ENCODE results near the gene HSD17B14.
"Not testable (repeated sequence)": the region's sequence is repeated elsewhere in the genome, so short reads cannot be mapped to it uniquely, and the experiment has no call there.

HSD17B14 gene

DNA sequence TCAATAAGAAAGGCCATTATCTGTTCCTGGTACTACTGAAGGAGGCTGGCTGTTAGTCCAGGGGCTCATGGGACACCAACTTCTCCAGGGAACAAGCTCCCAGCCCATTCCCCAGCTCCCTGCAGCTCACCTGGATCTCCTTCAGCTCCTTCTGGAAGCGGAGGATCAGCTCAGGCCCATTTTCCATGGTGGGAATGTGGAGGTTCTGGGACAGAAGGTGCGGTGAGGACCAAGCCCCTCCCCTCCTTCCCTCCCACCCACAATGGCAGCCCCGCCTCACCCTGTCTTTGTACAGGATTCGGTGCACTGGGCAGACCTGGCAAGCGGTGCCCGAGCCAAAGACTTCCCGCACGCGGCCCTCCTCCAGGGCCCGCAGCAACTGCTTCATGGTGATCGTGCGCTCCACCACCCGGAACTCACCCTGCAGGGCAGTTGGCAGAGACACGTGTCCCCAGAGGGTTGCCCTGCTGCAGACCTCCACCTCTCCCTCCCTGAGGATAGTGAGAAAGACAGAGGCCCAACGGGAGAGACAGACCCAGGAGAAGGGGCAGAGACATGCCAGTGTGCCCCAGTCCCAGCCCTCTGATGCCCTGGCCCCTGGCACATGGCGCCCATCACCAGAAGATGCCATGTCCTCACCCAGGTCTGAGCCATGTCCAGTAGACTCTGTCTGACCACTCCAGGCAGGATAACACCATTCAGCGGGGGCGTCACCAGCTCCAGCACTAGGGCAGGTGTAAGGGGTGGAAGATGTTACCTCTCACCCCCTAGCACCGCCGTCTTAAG lies 39.8 kb downstream of the HSD17B14 start:
- no peak for DNase-seq (ENCODE audit: low read depth)

DNA sequence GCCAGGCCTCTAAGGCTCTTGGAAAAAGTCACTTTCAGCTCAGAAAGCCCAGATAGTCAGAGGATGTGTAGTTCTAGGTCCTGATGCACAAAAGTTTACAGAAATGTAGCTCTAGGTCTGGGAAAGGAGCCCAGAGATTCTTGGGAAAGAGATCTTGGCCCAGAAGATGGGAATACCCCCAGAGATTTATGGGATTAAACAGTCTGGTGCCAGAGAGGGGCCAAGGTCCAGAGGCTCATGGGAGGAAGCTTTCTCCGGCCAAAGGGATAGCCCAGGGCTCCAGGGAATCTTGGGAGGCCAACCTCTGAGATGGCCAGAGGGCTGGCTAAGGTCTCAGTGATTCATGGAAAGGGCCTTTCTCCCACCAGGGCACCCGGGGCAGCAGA lies 40.6 kb downstream of the HSD17B14 start:
- no peak for DNase-seq (ENCODE audit: low read depth)

DNA sequence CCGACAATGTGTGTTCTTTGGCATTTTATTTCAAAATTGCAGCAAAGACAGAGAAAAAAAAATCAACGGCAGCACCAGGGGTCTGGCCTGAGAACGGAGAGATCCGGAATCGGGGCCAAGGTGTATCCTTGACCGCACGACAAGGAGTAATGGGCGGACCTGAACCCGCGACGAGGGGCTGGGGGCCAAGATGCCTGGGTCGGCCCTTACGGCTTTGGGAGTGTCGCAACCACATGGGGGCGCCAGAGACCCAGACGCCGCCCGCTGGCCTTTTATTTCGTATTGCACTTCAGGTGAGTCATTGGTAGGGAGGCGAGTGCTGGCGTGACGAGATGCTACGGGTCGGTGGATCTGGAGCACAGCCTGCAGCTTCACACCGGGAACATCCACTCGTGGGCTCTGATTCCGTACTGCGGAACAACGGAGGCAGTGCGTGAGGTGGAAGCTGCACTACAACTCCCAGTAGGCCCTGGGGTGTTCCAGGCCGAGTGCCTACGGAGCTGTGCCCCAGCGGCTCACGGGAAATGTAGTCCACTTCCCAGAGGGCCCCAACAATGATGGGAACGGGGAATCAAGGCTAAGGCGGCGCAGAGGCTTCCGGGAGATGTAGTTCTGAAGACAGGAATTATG lies 41.1 kb downstream of the HSD17B14 start:
- peak; percentile 76 for DNase-seq (ENCODE audit: low read depth)

DNA sequence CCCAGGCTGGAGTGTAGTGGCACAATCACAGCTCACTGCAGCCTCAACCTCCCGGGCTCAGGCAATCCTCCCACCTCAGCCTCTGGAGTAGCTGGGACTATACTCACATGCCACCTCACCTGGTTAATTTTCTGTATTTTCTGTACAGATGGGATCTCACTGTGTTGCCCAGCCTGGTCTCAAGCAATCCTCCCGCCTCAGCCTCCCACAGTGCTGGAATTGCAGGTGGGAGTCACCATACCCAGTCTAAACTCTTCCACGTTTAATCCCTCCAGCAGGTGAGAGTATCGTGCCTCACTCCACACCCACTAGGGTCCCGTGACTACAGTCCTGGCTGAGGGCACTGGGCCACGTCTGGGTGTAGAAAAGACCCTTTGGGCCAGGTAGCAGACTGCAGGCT lies 42.0 kb downstream of the HSD17B14 start:
- DNase-seq (ENCODE audit: low read depth) = no peak

DNA sequence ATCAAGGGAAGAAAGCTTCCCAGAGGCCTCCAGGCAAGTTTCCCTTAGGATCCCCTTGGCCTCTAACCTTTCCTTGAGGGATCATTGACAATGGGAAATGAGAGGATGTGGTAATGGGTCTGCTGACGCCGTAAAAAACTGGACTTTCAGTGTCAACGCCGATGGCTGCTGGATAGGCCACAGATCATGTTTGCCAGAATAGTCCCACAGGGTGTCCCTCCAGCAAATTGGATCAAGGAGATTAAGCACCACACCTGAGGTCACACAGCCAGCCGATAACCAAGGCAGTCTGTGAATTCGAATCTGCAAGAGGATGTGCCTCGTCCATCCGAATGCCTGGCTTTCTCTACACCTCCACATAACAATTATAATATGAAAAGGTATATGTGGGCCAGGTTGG lies 43.0 kb downstream of the HSD17B14 start:
- no peak for DNase-seq (ENCODE audit: low read depth)

DNA sequence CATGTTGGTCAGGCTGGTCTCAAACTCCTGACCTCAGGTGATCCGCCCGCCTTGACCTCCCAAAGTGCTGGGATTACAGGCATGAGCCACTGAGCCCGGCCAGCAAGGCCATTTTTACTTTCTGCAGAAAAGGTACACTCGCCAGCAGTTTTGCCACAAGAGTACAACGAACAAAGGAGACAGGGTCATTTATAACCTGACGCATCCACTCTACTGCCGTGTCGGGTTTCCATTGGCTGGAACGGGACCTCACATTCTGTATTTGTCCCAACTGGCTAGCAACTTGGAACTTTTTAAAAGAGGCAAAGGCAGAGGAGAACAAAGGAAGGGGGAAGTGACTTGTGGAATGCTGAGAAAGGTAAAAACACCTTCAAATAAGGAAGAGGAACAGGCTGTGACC lies 49.0 kb downstream of the HSD17B14 start:
- DNase-seq (ENCODE audit: low read depth) = not testable (repeated sequence)

DNA sequence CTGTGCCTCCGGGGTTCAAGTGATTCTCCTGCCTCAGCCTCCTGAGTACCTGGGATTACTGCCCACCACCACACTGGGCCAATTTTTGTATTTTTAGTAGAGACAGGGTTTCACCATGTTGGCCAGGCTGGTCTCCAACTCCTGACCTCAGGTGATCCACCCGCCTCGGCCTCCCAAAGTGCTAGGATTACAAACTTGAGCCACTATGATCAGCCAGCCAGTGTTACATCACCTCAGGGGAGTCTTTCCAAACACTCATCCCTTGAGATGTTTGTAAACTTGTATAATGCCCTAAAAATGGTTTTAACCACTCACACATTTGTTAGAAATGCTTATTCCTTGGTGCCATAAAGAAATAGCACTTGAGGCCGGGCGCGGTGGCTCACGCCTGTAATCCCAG lies 49.9 kb downstream of the HSD17B14 start:
- not testable (repeated sequence) for DNase-seq (ENCODE audit: low read depth)

DNA sequence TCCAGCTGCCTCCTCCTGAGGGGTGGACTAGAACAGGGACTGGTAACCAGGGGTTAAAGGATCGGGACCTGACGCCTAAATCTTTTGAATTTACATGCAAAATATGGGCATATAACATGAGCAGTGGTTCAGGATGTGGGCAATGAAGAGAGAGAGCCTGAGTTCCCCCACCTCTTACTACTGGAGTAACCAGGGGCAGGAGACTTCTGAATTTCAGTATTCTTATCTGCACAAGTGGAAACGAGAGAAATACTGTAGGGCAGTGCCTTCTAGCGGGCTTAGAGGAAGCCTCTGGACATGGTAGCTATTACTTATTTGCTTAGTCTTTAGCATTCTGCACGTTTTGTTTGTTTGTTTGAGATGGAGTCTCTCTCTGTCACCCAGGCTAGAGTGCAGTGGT lies 51.8 kb downstream of the HSD17B14 start:
- no peak for DNase-seq (ENCODE audit: low read depth)

DNA sequence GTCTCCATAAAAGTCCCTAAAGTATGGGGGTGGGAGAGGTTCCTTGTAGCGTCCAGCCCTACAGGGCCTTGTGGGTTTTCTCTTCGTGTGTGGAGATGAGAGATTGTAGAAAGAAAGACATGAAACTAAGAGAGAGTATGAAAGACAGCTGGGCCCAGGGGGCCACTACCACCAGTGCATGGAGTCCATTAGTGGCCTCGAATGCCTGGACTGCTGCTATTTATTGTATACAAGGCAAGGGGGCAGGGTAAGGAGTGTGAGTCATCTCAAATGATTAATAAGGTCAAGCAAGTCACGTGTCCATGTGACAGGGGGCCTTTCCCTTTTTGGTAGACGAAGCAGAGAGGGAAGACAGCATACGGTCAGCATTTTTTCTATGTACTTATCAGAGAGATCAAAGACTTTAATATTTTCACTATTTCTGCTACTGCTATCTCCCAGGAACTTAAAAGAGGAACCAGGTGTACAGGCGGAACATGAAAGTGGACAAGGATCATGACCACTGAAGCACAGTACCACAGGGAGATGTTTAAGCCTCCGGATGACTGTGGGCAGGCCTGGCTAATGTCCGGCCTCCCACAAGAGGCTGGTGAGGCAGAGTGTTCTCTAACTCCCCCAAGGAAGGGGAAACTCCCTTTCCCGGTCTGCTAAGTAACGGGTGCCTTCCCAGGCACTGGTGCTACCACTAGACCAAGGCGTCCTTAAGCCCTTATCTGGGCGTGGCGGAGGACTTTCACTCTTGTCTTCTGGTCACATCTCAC lies 55.5 kb downstream of the HSD17B14 start:
- no peak for DNase-seq (ENCODE audit: low read depth)

DNA sequence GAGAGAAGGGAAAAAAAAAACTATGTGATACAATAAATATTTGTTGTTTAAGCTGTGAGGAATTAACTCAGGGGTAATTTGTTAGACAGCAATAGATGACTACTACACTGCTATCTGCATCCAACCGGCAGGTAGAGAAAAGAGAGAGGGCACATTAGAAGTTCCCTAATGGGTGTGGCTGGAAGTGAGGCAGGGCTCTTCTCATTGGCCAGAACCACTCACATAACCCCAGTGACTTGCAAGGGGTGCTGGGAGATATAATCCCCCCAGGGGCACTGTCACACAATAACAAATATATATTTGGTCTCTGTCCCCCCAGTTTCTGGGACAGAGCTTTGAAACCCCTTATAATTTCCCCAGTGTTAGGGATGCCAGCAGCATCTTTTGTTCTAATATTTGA lies 56.7 kb downstream of the HSD17B14 start:
- DNase-seq (ENCODE audit: low read depth) = no peak

DNA sequence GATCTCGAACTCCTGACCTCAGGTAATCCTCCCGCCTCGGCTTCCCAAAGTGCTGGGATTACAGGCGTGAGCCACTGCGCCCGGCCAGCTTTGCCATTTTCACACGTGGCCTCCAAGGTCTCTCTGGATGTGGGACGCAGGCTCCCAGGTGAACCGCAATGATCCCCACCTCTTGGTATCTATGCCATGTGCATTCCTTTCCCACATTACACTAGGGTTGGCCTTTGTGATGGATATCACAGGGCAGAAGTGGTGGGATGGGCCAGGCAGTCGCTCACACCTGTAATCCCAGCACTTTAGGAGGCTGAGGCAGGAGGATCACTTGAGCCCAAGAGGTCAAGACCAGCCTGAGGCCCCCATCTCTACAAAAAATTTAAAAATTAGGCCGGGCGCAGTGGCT lies 58.6 kb downstream of the HSD17B14 start:
- DNase-seq (ENCODE audit: low read depth) = no peak

DNA sequence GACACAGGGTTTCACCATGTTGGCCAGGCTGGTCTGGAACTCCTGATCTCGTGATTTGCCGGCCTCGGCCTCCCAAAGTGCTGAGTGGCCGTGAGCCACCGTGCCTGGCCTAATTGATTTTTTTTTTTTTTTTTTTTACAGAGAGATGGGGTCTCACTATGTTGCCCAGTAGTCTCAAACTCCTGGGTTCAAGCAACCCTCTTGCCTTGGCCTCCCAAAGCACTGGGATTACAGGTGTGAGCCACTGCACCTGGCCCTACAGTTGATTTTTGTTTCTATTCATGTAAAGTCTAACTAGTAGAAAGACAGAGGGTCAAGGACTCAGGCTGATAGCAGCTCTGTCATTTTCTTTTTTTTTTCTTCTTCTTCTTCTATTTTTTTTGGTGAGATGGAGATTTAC lies 59.2 kb downstream of the HSD17B14 start:
- no peak for DNase-seq (ENCODE audit: low read depth)

DNA sequence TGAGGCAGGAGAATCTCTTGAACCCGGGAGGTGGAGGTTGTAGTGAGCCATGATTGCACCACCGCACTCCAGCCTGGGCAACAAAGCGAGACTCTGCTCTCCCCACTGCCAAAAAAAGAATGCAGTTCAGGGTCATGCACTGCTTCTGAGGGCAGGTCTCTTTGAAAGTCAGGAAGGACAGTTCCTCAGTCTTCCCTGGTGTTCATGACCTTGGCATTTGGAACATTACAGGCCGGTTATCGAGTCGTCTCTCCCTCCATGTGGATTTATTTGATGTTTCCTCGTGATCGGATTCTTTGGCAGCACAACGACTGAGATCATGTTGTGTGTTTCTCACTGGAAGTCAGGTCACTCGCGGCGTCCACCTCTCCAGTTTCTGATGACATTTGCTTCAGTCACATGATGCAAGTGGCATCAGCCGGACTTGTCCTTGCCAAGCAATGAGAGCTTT lies 63.8 kb downstream of the HSD17B14 start:
- DNase-seq (ENCODE audit: low read depth) = no peak

DNA sequence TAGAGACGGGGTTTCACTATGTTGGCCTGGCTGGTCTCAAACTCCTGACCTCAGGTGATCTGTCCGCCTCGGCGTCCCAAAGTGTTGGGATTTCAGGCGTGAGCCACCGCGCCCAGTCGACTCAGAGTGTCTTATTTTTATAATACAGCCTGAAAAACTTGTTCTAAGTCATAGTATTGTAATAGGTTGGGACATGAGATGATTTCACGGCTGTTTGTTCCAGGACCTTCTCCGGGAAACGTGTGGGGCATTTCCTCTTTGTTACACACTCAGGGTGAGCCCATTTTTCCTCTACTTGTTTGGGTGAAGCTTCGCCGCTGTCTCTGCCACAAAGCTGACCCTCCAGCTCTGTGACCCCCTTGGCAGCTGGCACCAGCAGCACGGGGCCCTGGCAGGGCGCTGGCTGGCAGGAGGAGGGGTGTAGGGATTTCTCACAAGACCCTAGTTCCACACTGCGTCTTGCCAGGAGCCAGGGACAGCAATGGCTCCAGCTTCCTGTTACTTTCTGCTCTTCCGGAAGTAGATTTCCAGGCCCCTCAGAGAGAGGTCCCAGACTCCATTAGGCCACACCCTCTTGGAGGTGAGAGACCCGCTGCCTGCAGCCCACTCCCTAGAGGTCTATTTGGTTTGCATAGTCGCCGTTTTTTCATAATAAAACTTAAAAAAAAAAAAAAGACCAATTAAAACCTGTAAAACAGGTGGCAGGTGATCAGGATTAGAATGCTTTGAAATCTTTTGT lies 65.4 kb downstream of the HSD17B14 start:
- DNase-seq (ENCODE audit: low read depth) = no peak

DNA sequence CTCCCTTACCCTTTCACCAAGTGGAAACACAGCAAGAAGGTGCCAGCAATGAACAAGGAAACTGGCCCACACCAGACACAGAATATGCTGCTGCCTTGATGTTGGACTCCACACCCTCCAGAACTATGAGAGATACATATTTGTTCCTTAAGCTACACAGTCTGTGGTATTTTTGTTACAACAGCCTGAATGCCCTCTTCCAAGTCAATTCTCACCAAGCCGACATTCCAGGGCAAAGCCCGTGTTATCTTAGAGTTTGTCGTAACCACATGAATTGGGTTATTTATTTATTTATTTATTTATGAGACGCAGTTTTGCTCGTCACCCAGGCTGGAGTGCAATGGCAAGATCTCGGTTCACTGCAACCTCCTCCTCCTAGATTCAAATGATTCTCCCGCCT lies 66.0 kb downstream of the HSD17B14 start:
- DNase-seq (ENCODE audit: low read depth) = no peak

DNA sequence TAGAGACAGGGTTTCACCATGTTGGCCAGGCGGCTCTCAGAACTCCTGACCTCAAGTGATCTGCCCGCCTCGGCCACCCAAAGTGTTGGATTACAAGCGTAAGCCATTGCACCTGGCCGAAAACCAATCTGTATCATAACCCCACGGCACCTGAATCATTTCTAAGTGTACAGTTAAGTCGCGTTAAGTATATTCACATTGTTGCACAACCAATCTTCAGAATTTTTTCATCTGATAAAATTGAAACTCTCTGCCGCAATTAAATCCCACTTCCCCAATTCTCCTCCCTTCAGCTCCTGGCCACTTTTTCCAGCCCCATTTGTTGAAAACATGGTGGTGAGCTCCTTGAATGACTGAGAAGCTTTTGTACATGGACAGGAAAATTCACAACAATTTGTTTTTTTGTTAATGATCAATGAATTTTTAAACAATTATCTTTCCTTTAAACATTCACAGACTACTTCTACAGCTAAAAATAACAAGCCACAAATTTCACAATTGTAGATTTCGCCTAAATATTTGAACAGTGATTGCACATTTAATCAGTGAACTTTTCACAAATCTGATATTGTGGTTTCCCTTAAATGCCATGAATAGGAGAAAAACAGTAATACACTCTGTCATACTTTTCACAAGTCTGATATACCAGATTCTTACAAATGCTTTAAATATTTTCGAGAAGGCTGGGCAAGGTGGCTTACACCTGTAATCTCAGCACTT lies 67.1 kb downstream of the HSD17B14 start:
- DNase-seq (ENCODE audit: low read depth) = no peak

DNA sequence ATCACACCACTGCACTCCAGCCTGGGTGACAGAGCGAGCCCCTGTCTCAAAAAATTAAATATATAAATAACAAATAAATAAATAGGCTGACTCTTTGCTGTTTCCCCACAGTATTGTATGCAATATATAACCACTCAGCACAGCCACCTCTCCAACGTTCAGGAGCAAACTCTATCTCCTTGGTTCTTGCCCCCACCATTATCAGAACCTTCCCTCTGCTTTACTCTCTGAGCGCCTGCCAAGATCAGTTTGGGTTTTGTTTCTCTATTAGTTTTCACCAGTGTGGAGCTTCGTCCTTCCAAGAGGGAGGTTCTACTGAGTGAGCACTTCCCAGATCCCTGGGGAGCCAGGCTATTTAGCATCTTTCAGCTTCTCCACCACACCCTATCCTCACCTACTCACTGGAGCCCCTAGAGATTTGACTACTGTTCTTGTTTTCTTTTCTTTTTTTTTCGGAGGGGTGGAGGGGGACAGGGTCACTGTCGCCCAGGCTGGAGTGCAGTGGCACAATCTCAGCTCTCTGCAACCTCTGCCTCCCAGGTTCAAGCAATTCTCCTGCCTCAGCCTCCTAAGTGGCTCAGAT lies 68.0 kb downstream of the HSD17B14 start:
- not testable (repeated sequence) for DNase-seq (ENCODE audit: low read depth)

DNA sequence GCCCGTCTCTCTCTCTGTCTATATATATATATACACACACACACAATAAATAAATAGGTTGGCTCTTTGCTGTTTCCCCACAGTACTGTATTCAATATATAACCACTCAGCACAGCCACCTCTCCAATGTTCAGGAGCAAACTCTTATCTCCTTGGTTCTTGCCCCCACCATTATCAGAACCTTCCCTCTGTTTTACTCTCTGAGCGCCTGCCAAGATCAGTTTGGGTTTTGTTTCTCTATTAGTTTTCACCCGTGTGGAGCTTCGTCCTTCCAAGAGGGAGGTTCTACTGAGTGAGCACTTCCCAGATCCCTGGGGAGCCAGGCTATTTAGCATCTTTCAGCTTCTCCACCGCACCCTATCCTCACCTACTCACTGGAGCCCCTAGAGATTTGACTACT lies 70.5 kb downstream of the HSD17B14 start:
- DNase-seq (ENCODE audit: low read depth) = not testable (repeated sequence)
